Measurements from ENCODE around the gene PRKCA.
"Not testable (repeated sequence)": the region's sequence is repeated elsewhere in the genome, so short reads cannot be mapped to it uniquely, and the experiment has no call there.

Gene PRKCA

GRCh38 chr17:66711401-66711800, 409.0 kb downstream of the PRKCA start:
- Histone ChIP-seq H4K20me1 (ENCODE audit: control insufficient read depth, insufficient read depth, low read depth, low read length) (no peaks in the 10 kb centered on the region), H3K27me3 (ENCODE audit: control insufficient read depth, low read length) (no peaks in the 10 kb centered on the region), H3K79me2 (ENCODE audit: control insufficient read depth, low read length) (no peaks in the 10 kb centered on the region), H3K9me2 (replicated peaks; ENCODE audit: control insufficient read depth, low read length) (no peaks in the 10 kb centered on the region), H3K27ac (ENCODE audit: low read depth, low read length) (no peak overlapping the region), H3K4me2 (ENCODE audit: low read length) (no peak overlapping the region), H3K4me1 (ENCODE audit: control insufficient read depth, low read length) (peaks cover 22% of the 10 kb centered on the region), H3K9me3 (ENCODE audit: control insufficient read depth, insufficient read depth, low read length) (no peaks in the 10 kb centered on the region), H3F3A (ENCODE audit: control insufficient read depth, insufficient read depth) (no peaks in the 10 kb centered on the region), H3K36me3 (ENCODE audit: control insufficient read depth, low read length) (no peaks in the 10 kb centered on the region), H3K4me3 (ENCODE audit: low read length) (no peak overlapping the region)
- TF ChIP-seq, protein P1, sequence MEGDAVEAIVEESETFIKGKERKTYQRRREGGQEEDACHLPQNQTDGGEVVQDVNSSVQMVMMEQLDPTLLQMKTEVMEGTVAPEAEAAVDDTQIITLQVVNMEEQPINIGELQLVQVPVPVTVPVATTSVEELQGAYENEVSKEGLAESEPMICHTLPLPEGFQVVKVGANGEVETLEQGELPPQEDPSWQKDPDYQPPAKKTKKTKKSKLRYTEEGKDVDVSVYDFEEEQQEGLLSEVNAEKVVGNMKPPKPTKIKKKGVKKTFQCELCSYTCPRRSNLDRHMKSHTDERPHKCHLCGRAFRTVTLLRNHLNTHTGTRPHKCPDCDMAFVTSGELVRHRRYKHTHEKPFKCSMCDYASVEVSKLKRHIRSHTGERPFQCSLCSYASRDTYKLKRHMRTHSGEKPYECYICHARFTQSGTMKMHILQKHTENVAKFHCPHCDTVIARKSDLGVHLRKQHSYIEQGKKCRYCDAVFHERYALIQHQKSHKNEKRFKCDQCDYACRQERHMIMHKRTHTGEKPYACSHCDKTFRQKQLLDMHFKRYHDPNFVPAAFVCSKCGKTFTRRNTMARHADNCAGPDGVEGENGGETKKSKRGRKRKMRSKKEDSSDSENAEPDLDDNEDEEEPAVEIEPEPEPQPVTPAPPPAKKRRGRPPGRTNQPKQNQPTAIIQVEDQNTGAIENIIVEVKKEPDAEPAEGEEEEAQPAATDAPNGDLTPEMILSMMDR (IDR thresholded peaks at IDR 0.05; ENCODE audit: low read depth, low read length, poor library complexity, severe bottlenecking): no peak
- no peak for TF ChIP-seq EZH2phosphoT487 (IDR thresholded peaks at IDR 0.05; ENCODE audit: borderline replicate concordance, low read length)

DNA sequence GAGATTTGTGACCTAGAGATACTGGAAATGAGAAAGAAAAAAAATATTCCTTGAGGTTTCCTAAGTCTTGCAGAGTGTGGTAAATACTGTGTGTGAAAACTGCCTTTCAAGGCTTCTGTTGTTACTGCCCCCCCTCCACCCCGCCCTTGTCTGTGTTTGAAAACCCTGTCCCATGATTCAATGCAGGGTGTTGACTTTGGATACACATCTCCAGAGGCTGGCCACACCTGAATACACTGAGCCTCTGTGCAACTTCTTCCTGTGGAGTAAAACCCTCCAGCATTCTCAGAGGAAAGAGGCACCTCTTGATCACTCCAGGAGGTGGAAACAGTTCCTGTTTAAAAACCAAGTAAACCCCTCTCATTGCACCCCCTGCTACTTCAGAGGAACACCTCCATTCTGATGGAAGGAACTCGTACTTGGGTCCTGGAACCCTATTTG, 409.5 kb downstream of the PRKCA start:
- H3K4me3 ChIP-seq (ENCODE audit: low read length): no peak overlapping the region
- TF ChIP-seq EZH2phosphoT487 (IDR thresholded peaks at IDR 0.05; ENCODE audit: borderline replicate concordance, low read length): no peak
- H3K9me2 ChIP-seq (replicated peaks; ENCODE audit: control insufficient read depth, low read length): no peaks in the 10 kb centered on the region
- no peaks in the 10 kb centered on the region for H3K79me2 ChIP-seq (ENCODE audit: control insufficient read depth, low read length)
- H4K20me1 ChIP-seq (ENCODE audit: control insufficient read depth, insufficient read depth, low read depth, low read length): no peaks in the 10 kb centered on the region
- peak overlapping the region; percentile 10; the same call in 1 of the 2 replicates for H3K4me2 ChIP-seq (ENCODE audit: low read length)
- no peak overlapping the region for H3K27ac ChIP-seq (ENCODE audit: low read depth, low read length)
- H3K9me3 ChIP-seq (ENCODE audit: control insufficient read depth, insufficient read depth, low read length): no peaks in the 10 kb centered on the region
- no peaks in the 10 kb centered on the region for H3K36me3 ChIP-seq (ENCODE audit: control insufficient read depth, low read length)
- H3F3A ChIP-seq (ENCODE audit: control insufficient read depth, insufficient read depth): no peaks in the 10 kb centered on the region
- no peaks in the 10 kb centered on the region for H3K27me3 ChIP-seq (ENCODE audit: control insufficient read depth, low read length)
- H3K4me1 ChIP-seq (ENCODE audit: control insufficient read depth, low read length): peaks cover 17% of the 10 kb centered on the region

DNA sequence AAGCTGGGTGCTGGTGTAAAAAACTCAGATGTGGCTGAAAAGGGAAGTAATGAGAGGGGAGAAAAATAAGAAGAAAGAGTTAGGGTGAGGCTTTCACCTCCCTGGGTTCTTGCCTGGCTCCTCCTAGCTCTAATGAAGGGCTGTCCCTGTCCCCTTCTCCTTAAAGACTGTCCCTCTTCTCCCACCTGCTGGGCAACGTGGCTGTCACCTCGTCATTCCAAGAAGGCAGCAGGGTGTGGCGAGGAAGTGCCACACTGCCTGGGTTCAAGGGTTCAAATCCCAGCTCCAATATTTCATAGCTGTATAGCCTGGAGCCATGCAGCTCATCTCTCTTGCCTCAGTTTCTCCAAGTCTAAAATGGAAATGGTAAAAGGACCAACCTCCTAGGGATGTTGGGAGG, 410.0 kb downstream of the PRKCA start:
- H3K27me3 ChIP-seq (ENCODE audit: control insufficient read depth, low read length): no peaks in the 10 kb centered on the region
- no peak for TF ChIP-seq EZH2phosphoT487 (IDR thresholded peaks at IDR 0.05; ENCODE audit: borderline replicate concordance, low read length)
- TF ChIP-seq, protein P1 (IDR thresholded peaks at IDR 0.05; ENCODE audit: low read depth, low read length, poor library complexity, severe bottlenecking): no peak
- no peaks in the 10 kb centered on the region for H3K36me3 ChIP-seq (ENCODE audit: control insufficient read depth, low read length)
- peak overlapping the region; percentile 10; the same call in 1 of the 2 replicates for H3K4me2 ChIP-seq (ENCODE audit: low read length)
- H3K4me3 ChIP-seq (ENCODE audit: low read length): no peak overlapping the region
- H3K4me1 ChIP-seq (ENCODE audit: control insufficient read depth, low read length): peaks cover 15% of the 10 kb centered on the region
- no peaks in the 10 kb centered on the region for H3K79me2 ChIP-seq (ENCODE audit: control insufficient read depth, low read length)
- no peaks in the 10 kb centered on the region for H3K9me2 ChIP-seq (replicated peaks; ENCODE audit: control insufficient read depth, low read length)
- no peaks in the 10 kb centered on the region for H4K20me1 ChIP-seq (ENCODE audit: control insufficient read depth, insufficient read depth, low read depth, low read length)
- H3K27ac ChIP-seq (ENCODE audit: low read depth, low read length): no peak overlapping the region
- H3F3A ChIP-seq (ENCODE audit: control insufficient read depth, insufficient read depth): no peaks in the 10 kb centered on the region
- no peaks in the 10 kb centered on the region for H3K9me3 ChIP-seq (ENCODE audit: control insufficient read depth, insufficient read depth, low read length)

GRCh38 chr17:66713021-66713532, 410.7 kb downstream of the PRKCA start:
- H3K4me3 ChIP-seq (ENCODE audit: low read length); H3K79me2 ChIP-seq (ENCODE audit: control insufficient read depth, low read length); H3K9me2 ChIP-seq (replicated peaks; ENCODE audit: control insufficient read depth, low read length); H3K36me3 ChIP-seq (ENCODE audit: control insufficient read depth, low read length); H3K9me3 ChIP-seq (ENCODE audit: control insufficient read depth, insufficient read depth, low read length); H3K27me3 ChIP-seq (ENCODE audit: control insufficient read depth, low read length); H3K27ac ChIP-seq (ENCODE audit: low read depth, low read length); H4K20me1 ChIP-seq (ENCODE audit: control insufficient read depth, insufficient read depth, low read depth, low read length); H3K4me2 ChIP-seq (ENCODE audit: low read length); H3F3A ChIP-seq (ENCODE audit: control insufficient read depth, insufficient read depth): not testable (repeated sequence)
- peaks cover 17% of the 10 kb centered on the region for H3K4me1 ChIP-seq (ENCODE audit: control insufficient read depth, low read length)

Measured in DOHH2 (cell line).